Measurements from ENCODE around the gene PFKFB1. TPM values are rescaled to one million over a fixed set of nuclear protein-coding genes. Genes with fewer than 3 reads are reported as not detected.
"Not testable (repeated sequence)": the region's sequence is repeated elsewhere in the genome, so short reads cannot be mapped to it uniquely, and the experiment has no call there.

PFKFB1 gene
- total RNA-seq, 2 experiments from 2014 or later = 0.44 to 0.65 TPM

- ATAC-seq (ENCODE audit: low read depth) = no peak
- Mint-ChIP-seq H3K4me3 (no peak overlapping the region), H3K4me1 (peaks cover 31% of the 10 kb centered on the region), H3K9me3 (no peaks in the 10 kb centered on the region), H3K27me3 (no peaks in the 10 kb centered on the region), H3K27ac (peak overlapping the region; percentile 61), H3K36me3 (peaks cover 22% of the 10 kb centered on the region)
- POLR2A ChIA-PET = no interaction called here
- no peak for DNase-seq
Measured at GRCh38 chrX:55006827-55007621, 13.0 kb upstream of the PFKFB1 start.

GRCh38 chrX:55005256-55005655 lies 11.3 kb upstream of the PFKFB1 start:
- ATAC-seq (ENCODE audit: low read depth) (no peak), DNase-seq (no peak)
- Mint-ChIP-seq H3K27ac (no peak overlapping the region), H3K4me3 (no peak overlapping the region), H3K36me3 (peaks cover 25% of the 10 kb centered on the region), H3K4me1 (peaks cover 38% of the 10 kb centered on the region), H3K27me3 (no peaks in the 10 kb centered on the region), H3K9me3 (no peaks in the 10 kb centered on the region)
- POLR2A ChIA-PET = no interaction called here

GRCh38 chrX:55004231-55004630 lies 10.2 kb upstream of the PFKFB1 start:
- ATAC-seq (ENCODE audit: low read depth) (no peak), DNase-seq (no peak)
- Mint-ChIP-seq H3K27me3 (no peaks in the 10 kb centered on the region), H3K4me1 (peaks cover 37% of the 10 kb centered on the region), H3K9me3 (no peaks in the 10 kb centered on the region), H3K27ac (no peak overlapping the region), H3K4me3 (no peak overlapping the region), H3K36me3 (peaks cover 25% of the 10 kb centered on the region)
- POLR2A ChIA-PET = no interaction called here

GRCh38 chrX:54999717-55000598 lies 6.0 kb upstream of the PFKFB1 start, which contains the start of gene APEX2:
APEX2 (plus strand) TSS chrX:55000363; CDS start chrX:55000423, 60 bp downstream.
- Mint-ChIP-seq H3K4me1 (peaks cover 23% of the 10 kb centered on the region), H3K4me3 (peak within 1 kb of the TSS; percentile 98), H3K9me3 (no peaks in the 10 kb centered on the region), H3K27me3 (no peaks in the 10 kb centered on the region), H3K36me3 (peaks cover 12% of the 10 kb centered on the region), H3K27ac (peak within 1 kb of the TSS; percentile 94)
- DNase-seq (peak; percentile 84), ATAC-seq (ENCODE audit: low read depth) (peak; percentile 95)
- POLR2A ChIA-PET = interaction anchor here (0.6 to 2.4 kb wide), 8 partner anchors 9 to 955 kb away, joined by 3 to 16 read pairs (median 4); partner anchors contain the start of genes GNL3L, PHF8, TSR2 and USP51

GRCh38 chrX:54995621-54996020 lies 1.6 kb upstream of the PFKFB1 start:
- DNase-seq = no peak
- Mint-ChIP-seq H3K4me1 (peaks cover 4% of the 10 kb centered on the region), H3K9me3 (no peaks in the 10 kb centered on the region), H3K36me3 (peaks cover 1% of the 10 kb centered on the region), H3K27me3 (no peaks in the 10 kb centered on the region), H3K27ac (no peak overlapping the region), H3K4me3 (no peak overlapping the region)
- ATAC-seq (ENCODE audit: low read depth) = no peak
- POLR2A ChIA-PET = no interaction called here

- Mint-ChIP-seq H3K27ac (no peak overlapping the region), H3K9me3 (no peaks in the 10 kb centered on the region), H3K27me3 (no peaks in the 10 kb centered on the region), H3K4me1 (peaks cover 4% of the 10 kb centered on the region), H3K4me3 (no peak overlapping the region), H3K36me3 (no peaks in the 10 kb centered on the region)
- ATAC-seq (ENCODE audit: low read depth) (no peak), DNase-seq (no peak)
- POLR2A ChIA-PET = no interaction called here
Measured at GRCh38 chrX:54994668-54995351, 822 bp upstream of the PFKFB1 start.

- no peaks in the 10 kb centered on the region for H3K9me3 Mint-ChIP-seq
- no peaks in the 10 kb centered on the region for H3K27me3 Mint-ChIP-seq
- ATAC-seq (ENCODE audit: low read depth) (no peak), DNase-seq (no peak)
- no peaks in the 10 kb centered on the region for H3K36me3 Mint-ChIP-seq
- POLR2A ChIA-PET = no interaction called here
- no peak overlapping the region for H3K27ac Mint-ChIP-seq
- peaks cover 3% of the 10 kb centered on the region for H3K4me1 Mint-ChIP-seq
- H3K4me3 Mint-ChIP-seq = no peak overlapping the region
Measured at GRCh38 chrX:54992911-54993622, 921 bp downstream of the PFKFB1 start.

GRCh38 chrX:54991706-54992105 lies 2.3 kb downstream of the PFKFB1 start:
- Mint-ChIP-seq H3K36me3 (no peaks in the 10 kb centered on the region), H3K4me3 (no peak overlapping the region), H3K4me1 (peaks cover 3% of the 10 kb centered on the region), H3K9me3 (no peaks in the 10 kb centered on the region), H3K27me3 (no peaks in the 10 kb centered on the region), H3K27ac (no peak overlapping the region)
- ATAC-seq (ENCODE audit: low read depth) (no peak), DNase-seq (no peak)
- POLR2A ChIA-PET = no interaction called here

- DNase-seq; H3K4me1 Mint-ChIP-seq; H3K4me3 Mint-ChIP-seq; ATAC-seq (ENCODE audit: low read depth); H3K9me3 Mint-ChIP-seq; POLR2A ChIA-PET; H3K36me3 Mint-ChIP-seq; H3K27ac Mint-ChIP-seq; H3K27me3 Mint-ChIP-seq: not testable (repeated sequence)
Measured at GRCh38 chrX:54983306-54983705, 10.7 kb downstream of the PFKFB1 start.

GRCh38 chrX:54980334-54980733 lies 13.7 kb downstream of the PFKFB1 start:
- no peak overlapping the region for H3K27ac Mint-ChIP-seq
- POLR2A ChIA-PET = no interaction called here
- H3K27me3 Mint-ChIP-seq = no peaks in the 10 kb centered on the region
- DNase-seq (no peak), ATAC-seq (ENCODE audit: low read depth) (no peak)
- no peaks in the 10 kb centered on the region for H3K4me1 Mint-ChIP-seq
- no peaks in the 10 kb centered on the region for H3K9me3 Mint-ChIP-seq
- H3K36me3 Mint-ChIP-seq = no peaks in the 10 kb centered on the region
- H3K4me3 Mint-ChIP-seq = no peak overlapping the region

- DNase-seq (no peak), ATAC-seq (ENCODE audit: low read depth) (no peak)
Measured at GRCh38 chrX:54979432-54979831, 14.6 kb downstream of the PFKFB1 start.

GRCh38 chrX:54978448-54978847 lies 15.5 kb downstream of the PFKFB1 start:
- DNase-seq = no peak
- Mint-ChIP-seq H3K4me1 (no peaks in the 10 kb centered on the region), H3K36me3 (no peaks in the 10 kb centered on the region), H3K27ac (no peak overlapping the region), H3K4me3 (no peak overlapping the region), H3K9me3 (no peaks in the 10 kb centered on the region), H3K27me3 (no peaks in the 10 kb centered on the region)
- POLR2A ChIA-PET = no interaction called here
- ATAC-seq (ENCODE audit: low read depth) = no peak

More at GRCh38 chrX:54979432-54979831, 14.6 kb downstream of the PFKFB1 start:
- POLR2A ChIA-PET = no interaction called here
- no peak overlapping the region for H3K27ac Mint-ChIP-seq
- no peaks in the 10 kb centered on the region for H3K4me1 Mint-ChIP-seq
- no peaks in the 10 kb centered on the region for H3K9me3 Mint-ChIP-seq
- H3K4me3 Mint-ChIP-seq = no peak overlapping the region
- no peaks in the 10 kb centered on the region for H3K27me3 Mint-ChIP-seq
- no peaks in the 10 kb centered on the region for H3K36me3 Mint-ChIP-seq

- Mint-ChIP-seq H3K4me3 (no peak overlapping the region), H3K36me3 (no peaks in the 10 kb centered on the region), H3K9me3 (no peaks in the 10 kb centered on the region)
Measured at GRCh38 chrX:54977387-54977786, 16.6 kb downstream of the PFKFB1 start.

More at GRCh38 chrX:54977387-54977786, 16.6 kb downstream of the PFKFB1 start:
- Mint-ChIP-seq H3K27ac (no peak overlapping the region), H3K4me1 (no peaks in the 10 kb centered on the region), H3K27me3 (no peaks in the 10 kb centered on the region)
- no peak for DNase-seq
- no peak for ATAC-seq (ENCODE audit: low read depth)
- POLR2A ChIA-PET = no interaction called here
